Prostate gland (tissue), 2 donors: ENCODE measurements around the gene KIAA0040. TPM values are rescaled to one million over a fixed set of nuclear protein-coding genes. Genes with fewer than 3 reads are reported as not detected.

Experiments
- DNase-seq: peaks from one replicate; pipeline ENCODE4 v3.0.0-alpha.2; 2019; ENCODE audit warnings: low spot score
- H3K27ac ChIP-seq, 2 donors: fragments of 200-600 bp; sonication (generic); 2 replicates each; pipeline ENCODE4 v1.5.1; 2017 to 2019
- H3K27me3 ChIP-seq: fragments of 200-600 bp; sonication (generic); replicated peaks from 2 replicates; pipeline ENCODE4 v1.5.1; 2019; ENCODE audit not compliant: insufficient read depth
- H3K36me3 ChIP-seq, 2 donors: fragments of 200-600 bp; sonication (generic); 1 replicate in 1 of 2; 2 replicates in 1 of 2; pipeline versions ENCODE4 v1.5.1 to v1.8.1; 2017 to 2019
- H3K4me1 ChIP-seq: fragments of 200-600 bp; sonication (generic); replicated peaks from 2 replicates; pipeline ENCODE4 v1.5.1; 2019
- H3K4me3 ChIP-seq, 2 donors: fragments of 200-600 bp; sonication (generic); 2 replicates each; pipeline ENCODE4 v1.5.1; 2017 to 2019
- H3K9me3 ChIP-seq: fragments of 200-600 bp; sonication (generic); 2 replicates; pipeline ENCODE4 v1.5.1; 2017
- CTCF ChIP-seq, 4 experiments: fragments of 200-600 bp in 2 of 4; fragments of 450-650 bp in 2 of 4; sonication (generic) in 2 of 4; IDR thresholded peaks; 1 replicate in 3 of 4; 2 replicates in 1 of 4; pipeline ENCODE4 v1.5.1; 2016 to 2019; ENCODE audit warnings: antibody characterized with exemption in 4 of 4, mild to moderate bottlenecking in 2 of 4, moderate library complexity in 2 of 4
- POLR2A ChIP-seq: fragments of 450-650 bp; IDR thresholded peaks from one replicate; pipeline ENCODE4 v1.6.1; 2016; ENCODE audit warnings: antibody characterized with exemption, mild to moderate bottlenecking
- POLR2AphosphoS5 ChIP-seq: sonication (generic); formaldehyde crosslinking; IDR thresholded peaks from one replicate; pipeline ENCODE4 v1.6.1; 2017; ENCODE audit warnings: antibody characterized with exemption
- WGBS: methylation state at CpG from one replicate; pipeline ENCODE4 v1.1.5; 2018; 5-methylcytosine and 5-hydroxymethylcytosine counted together
- intact Hi-C: fragments of 100-400 bp; cut with DNase I; formaldehyde crosslinking; loops from one replicate; pipeline ENCODE4 v1.14.2; 2022
- total RNA-seq, 2 donors: library from RNA; depleted of rRNA; stranded (reverse); fragments of >200 nt; gene quantifications; one replicate each; pipeline ENCODE4 v1.1.0, GENCODE V29; 2016

Gene KIAA0040
- total RNA-seq, 2 donors from 2014 or later: 17.4 to 19.1 TPM

GRCh38 chr1:175174309-175175102, 18.1 kb downstream of the KIAA0040 start:
- H3K4me3 ChIP-seq: no peak overlapping the region
- TF ChIP-seq POLR2AphosphoS5: no peak
- TF ChIP-seq CTCF (IDR thresholded peaks at IDR 0.05): no peak
- TF ChIP-seq POLR2A: no peak
- H3K9me3 ChIP-seq: no peaks in the 10 kb centered on the region
- H3K27me3 ChIP-seq: no peaks in the 10 kb centered on the region
- WGBS: 91% methylated on average over 5 of the region's 5 CpGs
- DNase-seq: no peak
- H3K27ac ChIP-seq: no peak overlapping the region
- intact Hi-C loops: no loop called here
- H3K4me1 ChIP-seq: no peaks in the 10 kb centered on the region
- H3K36me3 ChIP-seq: no peaks in the 10 kb centered on the region

- TF ChIP-seq POLR2A (no peak), CTCF (IDR thresholded peaks at IDR 0.05) (no peak), POLR2AphosphoS5 (no peak)
- intact Hi-C loops: no loop called here
These were observed 19.0 kb downstream of the KIAA0040 start for GRCh38 chr1:175173531-175173930.

GRCh38 chr1:175172503-175172902, 20.1 kb downstream of the KIAA0040 start:
- H3K4me3 ChIP-seq: no peak overlapping the region
- no peak overlapping the region for H3K27ac ChIP-seq
- H3K36me3 ChIP-seq: no peaks in the 10 kb centered on the region
- TF ChIP-seq CTCF (IDR thresholded peaks at IDR 0.05) (no peak), POLR2A (no peak), POLR2AphosphoS5 (no peak)
- intact Hi-C loops: no loop called here
- H3K27me3 ChIP-seq: no peaks in the 10 kb centered on the region
- 84% methylated on average over 3 of the region's 3 CpGs for WGBS
- H3K9me3 ChIP-seq: no peaks in the 10 kb centered on the region
- no peaks in the 10 kb centered on the region for H3K4me1 ChIP-seq
- no peak for DNase-seq

More at GRCh38 chr1:175173531-175173930, 19.0 kb downstream of the KIAA0040 start:
- 87% methylated on average over 7 of the region's 7 CpGs for WGBS
- no peaks in the 10 kb centered on the region for H3K36me3 ChIP-seq
- H3K4me3 ChIP-seq: no peak overlapping the region
- no peaks in the 10 kb centered on the region for H3K9me3 ChIP-seq
- no peaks in the 10 kb centered on the region for H3K4me1 ChIP-seq
- no peak overlapping the region for H3K27ac ChIP-seq
- no peaks in the 10 kb centered on the region for H3K27me3 ChIP-seq
- no peak for DNase-seq

- intact Hi-C loops: no loop called here
- DNase-seq: no peak
- H3K4me3 ChIP-seq: no peak overlapping the region
- no peaks in the 10 kb centered on the region for H3K4me1 ChIP-seq
- H3K27ac ChIP-seq: no peak overlapping the region
- H3K9me3 ChIP-seq: no peaks in the 10 kb centered on the region
- no peaks in the 10 kb centered on the region for H3K36me3 ChIP-seq
- no peak for TF ChIP-seq CTCF (IDR thresholded peaks at IDR 0.05)
- TF ChIP-seq POLR2A: no peak
- no peak for TF ChIP-seq POLR2AphosphoS5
- 95% methylated on average over 9 of the region's 9 CpGs for WGBS
- no peaks in the 10 kb centered on the region for H3K27me3 ChIP-seq
These were observed 21.3 kb downstream of the KIAA0040 start for GRCh38 chr1:175171036-175171913.
